ENCODE data around the gene KLK10.

DNA sequence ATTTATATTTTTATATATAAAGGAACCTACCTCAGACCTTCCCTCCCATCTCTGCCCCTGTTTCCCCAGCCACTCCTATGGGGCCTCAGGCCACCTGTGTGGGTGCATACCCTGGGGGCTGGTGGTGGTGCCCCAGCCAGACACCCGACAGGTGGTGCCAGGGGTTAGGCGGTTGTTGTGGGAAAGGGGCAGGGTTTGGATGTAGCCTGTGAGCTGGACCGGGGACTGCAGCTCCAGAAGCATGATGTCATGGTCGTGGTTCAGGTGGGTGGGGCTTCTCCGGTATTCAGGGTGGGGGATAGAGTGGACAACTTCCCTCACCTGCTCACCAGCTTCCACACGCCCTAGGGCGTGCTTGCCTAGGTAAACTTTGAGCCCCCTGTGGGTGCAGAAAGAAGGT is 40.2 kb upstream of the KLK10 start:
- TF ChIP-seq EZH2 (IDR thresholded peaks at IDR 0.05; ENCODE audit: insufficient read depth, poor library complexity, severe bottlenecking) = no peak
- TF ChIP-seq EZH2phosphoT487 (IDR thresholded peaks at IDR 0.05; ENCODE audit: insufficient read depth, low read depth) = no peak
